ENCODE measurements around the gene KANK4. TPM values are rescaled to one million over a fixed set of nuclear protein-coding genes. Genes with fewer than 3 reads are reported as not detected.
A peak's percentile ranks its signal among the peaks of the same experiment; 100 is the strongest.

KANK4 gene
- total RNA-seq, 4 donors from 2014 or later: 28.5 to 48.2 (median 45.7) TPM

DNA sequence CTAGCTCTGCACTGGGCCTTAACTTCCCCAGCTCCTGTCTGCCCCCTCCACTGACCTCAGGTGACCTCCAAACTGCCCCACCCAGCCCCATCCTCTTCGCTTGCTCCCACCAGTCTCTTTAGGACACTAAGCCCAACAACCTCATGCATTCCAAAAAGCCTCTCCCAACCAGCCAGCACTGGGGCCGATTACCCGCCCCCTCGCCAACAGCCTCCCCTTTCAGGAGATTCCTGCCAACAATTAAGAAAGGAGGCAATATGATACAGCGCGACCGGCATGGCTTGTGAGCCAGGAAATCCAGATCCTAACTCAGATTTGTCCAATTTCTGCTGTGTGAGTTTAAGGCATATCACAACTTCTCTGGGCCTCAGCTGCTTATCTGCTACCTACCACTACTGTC is 14.7 kb downstream of the KANK4 start:
- Histone ChIP-seq H3K27me3 (no peaks in the 10 kb centered on the region), H3K36me3 (no peaks in the 10 kb centered on the region), H3K4me1 (peaks cover 0 to 73% (median 14%) of the 10 kb centered on the region in 4 donors), H3K9me3 (no peaks in the 10 kb centered on the region), H3K27ac (peak overlapping the region in 2 of 4 donors; percentile 68 to 70), H3K4me3 (no peak overlapping the region)
- WGBS, 2 donors: 34 to 36% methylated on average over 7 of the region's 7 CpGs
- TF ChIP-seq POLR2A (IDR thresholded peaks at IDR 0.05) (no peak), CTCF (IDR thresholded peaks at IDR 0.05) (no peak), EP300 (IDR thresholded peaks at IDR 0.05) (no peak)
- DNase-seq (ENCODE audit: low spot score in 2 of 2): no peak

DNA sequence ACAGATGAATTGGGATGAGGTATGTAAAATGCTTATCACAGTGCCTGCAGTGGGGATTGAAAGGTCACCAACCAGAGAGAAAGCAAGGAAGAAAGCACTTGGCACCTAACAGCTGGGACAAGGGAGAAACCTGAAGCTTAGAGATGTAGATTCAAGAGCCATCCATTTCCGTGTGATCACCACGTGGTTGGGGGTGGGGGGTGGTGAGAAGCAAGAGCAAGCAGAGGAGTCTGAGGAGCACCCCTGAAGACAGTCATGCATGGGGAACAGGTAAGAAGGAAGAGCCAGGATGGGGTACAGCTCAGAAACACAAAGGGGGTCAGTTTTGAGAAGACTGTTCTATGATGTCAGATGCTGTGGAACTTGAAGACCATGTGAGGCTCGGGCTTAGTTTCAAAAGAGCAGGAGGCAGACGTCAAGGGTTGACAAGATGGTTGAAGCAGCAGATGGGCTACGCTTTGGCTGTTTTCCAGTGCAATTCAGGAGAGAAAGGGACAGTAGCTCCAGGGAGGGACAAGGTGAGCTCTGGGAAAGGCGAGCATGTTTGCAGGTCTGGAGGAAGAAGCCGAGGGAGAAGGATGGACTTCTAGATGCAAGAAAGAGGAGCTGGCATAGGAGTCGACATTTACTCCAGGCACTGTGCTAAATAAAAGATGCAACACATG is 17.4 kb downstream of the KANK4 start:
- WGBS, 2 donors: 72 to 73% methylated on average over 8 of the region's 8 CpGs
- Histone ChIP-seq H3K4me3 (no peak overlapping the region), H3K27ac (peak overlapping the region in 3 of 4 donors; percentile 46 to 76 (median 74)), H3K9me3 (no peaks in the 10 kb centered on the region), H3K27me3 (no peaks in the 10 kb centered on the region), H3K36me3 (no peaks in the 10 kb centered on the region), H3K4me1 (peaks cover 0 to 78% (median 20%) of the 10 kb centered on the region in 4 donors)
- no peak for DNase-seq (ENCODE audit: low spot score in 2 of 2)
- TF ChIP-seq CTCF (IDR thresholded peaks at IDR 0.05): no peak

DNA sequence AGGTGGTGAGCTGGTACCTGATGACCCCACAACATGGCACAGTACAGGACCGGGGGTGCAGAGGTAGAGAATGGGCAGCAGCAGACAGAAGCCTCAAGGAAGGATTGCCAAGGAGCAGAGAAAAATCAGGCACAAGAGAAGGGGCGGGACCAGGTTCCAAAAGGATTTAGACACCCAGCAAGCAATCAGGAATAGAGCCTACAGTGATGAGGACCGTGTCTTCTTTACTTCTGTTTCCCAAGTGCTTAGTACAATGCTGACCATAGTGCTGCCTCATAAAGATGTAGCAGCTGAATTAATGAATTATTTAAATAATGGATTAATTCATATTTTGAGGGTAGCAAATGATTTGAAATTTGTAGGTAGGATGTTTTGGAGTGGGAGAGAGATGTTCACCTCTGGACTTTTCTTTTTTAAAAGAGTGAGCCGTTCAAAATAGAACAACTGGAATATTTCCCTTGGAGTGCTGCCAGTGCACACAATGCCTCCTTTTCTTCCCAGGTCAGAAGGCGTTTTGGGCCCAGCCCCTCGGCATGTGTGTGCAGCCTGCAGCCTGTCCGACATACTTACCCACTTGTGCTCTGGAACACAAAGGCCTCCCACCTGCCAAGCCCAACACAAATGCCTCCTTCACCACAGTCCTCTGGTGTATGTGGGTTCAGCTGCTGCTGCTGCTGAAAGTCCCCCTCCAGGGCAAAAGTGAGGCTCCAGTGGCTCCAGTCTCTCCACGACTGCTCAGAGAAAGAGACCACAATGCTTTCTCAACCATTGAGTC is 19.6 kb downstream of the KANK4 start:
- peak; percentile 64 for DNase-seq (ENCODE audit: low spot score in 2 of 2)
- 27 to 28% methylated on average over 8 of the region's 8 CpGs for WGBS, 2 donors
- H3K9me3 ChIP-seq: no peaks in the 10 kb centered on the region
- H3K36me3 ChIP-seq: no peaks in the 10 kb centered on the region
- no peaks in the 10 kb centered on the region for H3K27me3 ChIP-seq
- peaks cover 0 to 85% (median 31%) of the 10 kb centered on the region in 4 donors for H3K4me1 ChIP-seq
- H3K4me3 ChIP-seq: no peak overlapping the region
- H3K27ac ChIP-seq: peak overlapping the region; percentile 32 to 83 (median 55)
- TF ChIP-seq POLR2A (IDR thresholded peaks at IDR 0.05): no peak
- peak in 1 of 5 experiments; percentile 9 for TF ChIP-seq CTCF (IDR thresholded peaks at IDR 0.05)
- peak in 1 of 2 donors; percentile 78 for TF ChIP-seq EP300 (IDR thresholded peaks at IDR 0.05)

- Histone ChIP-seq H3K4me3 (peak overlapping the region in 1 of 4 donors; percentile 0), H3K27ac (peak overlapping the region in 2 of 4 donors; percentile 76 to 83), H3K36me3 (no peaks in the 10 kb centered on the region), H3K4me1 (peaks cover 0 to 71% (median 26%) of the 10 kb centered on the region in 4 donors), H3K9me3 (no peaks in the 10 kb centered on the region), H3K27me3 (no peaks in the 10 kb centered on the region)
- TF ChIP-seq CTCF (IDR thresholded peaks at IDR 0.05) (no peak), EP300 (IDR thresholded peaks at IDR 0.05) (no peak), POLR2A (IDR thresholded peaks at IDR 0.05) (no peak)
- no peak for DNase-seq (ENCODE audit: low spot score in 2 of 2)
- whole genome bisulfite sequencing, 2 donors: 3 to 4% methylated on average over 6 of the region's 6 CpGs
These were observed 23.2 kb downstream of the KANK4 start for GRCh38 chr1:62295921-62296491.

DNA sequence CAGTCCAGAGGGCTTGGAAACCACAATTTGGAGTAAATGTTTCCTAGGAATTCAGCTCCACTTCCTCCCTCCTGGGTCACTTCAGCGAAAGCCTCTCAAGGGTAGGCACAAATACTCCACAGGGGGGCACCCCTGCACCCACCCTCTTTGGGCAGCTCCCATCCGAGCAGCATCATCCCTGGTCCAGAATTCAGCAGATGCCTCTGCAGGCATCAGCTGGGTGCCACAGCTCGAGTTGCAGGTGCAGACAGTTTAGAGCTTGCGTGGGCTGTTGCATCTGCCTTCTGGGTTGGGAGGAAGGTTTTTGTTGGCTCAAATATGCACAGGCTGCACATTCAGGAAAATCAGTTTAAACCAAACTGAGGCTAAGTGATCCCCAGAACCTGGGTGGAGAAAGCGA is 25.0 kb downstream of the KANK4 start:
- DNase-seq (ENCODE audit: low spot score in 2 of 2): no peak
- H3K4me3 ChIP-seq: no peak overlapping the region
- no peaks in the 10 kb centered on the region for H3K9me3 ChIP-seq
- no peaks in the 10 kb centered on the region for H3K27me3 ChIP-seq
- H3K27ac ChIP-seq: peak overlapping the region in 2 of 4 donors; percentile 7 to 49
- peak in 1 of 5 experiments; percentile 19 for TF ChIP-seq CTCF (IDR thresholded peaks at IDR 0.05)
- TF ChIP-seq POLR2A (IDR thresholded peaks at IDR 0.05): no peak
- WGBS, 2 donors: 42 to 59% methylated on average over 5 of the region's 5 CpGs
- H3K36me3 ChIP-seq: no peaks in the 10 kb centered on the region
- H3K4me1 ChIP-seq: peaks cover 0 to 57% (median 17%) of the 10 kb centered on the region in 4 donors
